WTC11 (cell line): ENCODE results near the gene SLC27A5. TPM values are rescaled to one million over a fixed set of nuclear protein-coding genes. Genes with fewer than 3 reads are reported as not detected.

Source experiments
- ATAC-seq: fragments of 200-7000 bp; cut with Tn5 transposase; 2 replicates; pipeline ENCODE4 v1.10.0; 2021; ENCODE audit warnings: mild to moderate bottlenecking, moderate library complexity
- CTCF ChIA-PET: fragments of 300-600 bp; sonication (Branson Sonifier 250); formaldehyde crosslinking; loops from one replicate; lab custom pipeline; 2021; ENCODE audit warnings: antibody characterized with exemption; lab: Charles Lee
- POLR2A ChIA-PET: fragments of 350-600 bp; sonication (Branson Sonifier 250); formaldehyde crosslinking; loops from one replicate; lab custom pipeline; 2021; ENCODE audit warnings: antibody characterized with exemption; lab: Charles Lee
- DNase-seq: peaks from one replicate; pipeline ENCODE4 v3.0.0; 2021; ENCODE audit warnings: low spot score
- H3K27ac Mint-ChIP-seq: 2 replicates; pipeline ENCODE4 v1.8.0; 2021; ENCODE audit warnings: mixed read lengths
- H3K27me3 Mint-ChIP-seq: 2 replicates; pipeline ENCODE4 v1.8.0; 2021; ENCODE audit warnings: low read depth, mild to moderate bottlenecking, moderate library complexity, mixed read lengths
- H3K36me3 Mint-ChIP-seq: 2 replicates; pipeline ENCODE4 v1.8.0; 2021; ENCODE audit warnings: mixed read lengths
- H3K4me1 Mint-ChIP-seq: 2 replicates; pipeline ENCODE4 v1.8.0; 2022; ENCODE audit warnings: mixed read lengths
- H3K4me3 Mint-ChIP-seq: 2 replicates; pipeline ENCODE4 v1.8.0; 2021; ENCODE audit warnings: mild to moderate bottlenecking, moderate library complexity, mixed read lengths
- H3K9me3 Mint-ChIP-seq: 2 replicates; pipeline ENCODE4 v1.8.0; 2021; ENCODE audit warnings: mixed read lengths
- ARID4B ChIP-seq: sonication (generic); formaldehyde crosslinking; IDR thresholded peaks from 2 replicates; pipeline ENCODE4 v1.8.0; 2023; ENCODE audit warnings: missing genetic modification reagents, mild to moderate bottlenecking, borderline replicate concordance
- ATF1 ChIP-seq: sonication (generic); formaldehyde crosslinking; IDR thresholded peaks from 2 replicates; pipeline ENCODE4 v1.8.1; 2023; ENCODE audit warnings: mild to moderate bottlenecking, moderate library complexity, missing genetic modification reagents
- ATF2 ChIP-seq: sonication (generic); formaldehyde crosslinking; IDR thresholded peaks from 2 replicates; pipeline ENCODE4 v1.8.1; 2022; ENCODE audit warnings: low read depth, missing genetic modification reagents, borderline replicate concordance
- ATF3 ChIP-seq: sonication (generic); formaldehyde crosslinking; conservative IDR thresholded peaks from 2 replicates; pipeline ENCODE4 v1.8.1; 2022; ENCODE audit warnings: mild to moderate bottlenecking, missing genetic modification reagents
- CREM ChIP-seq: sonication (generic); formaldehyde crosslinking; IDR thresholded peaks from 2 replicates; pipeline ENCODE4 v1.8.1; 2022; ENCODE audit warnings: mild to moderate bottlenecking, missing genetic modification reagents, moderate library complexity
- E2F1 ChIP-seq: sonication (generic); formaldehyde crosslinking; IDR thresholded peaks from 2 replicates; pipeline ENCODE4 v1.8.0; 2022; ENCODE audit warnings: mild to moderate bottlenecking, missing genetic modification reagents
- FOXK1 ChIP-seq: sonication (generic); formaldehyde crosslinking; IDR thresholded peaks from 2 replicates; pipeline ENCODE4 v1.8.0; 2022; ENCODE audit warnings: mild to moderate bottlenecking, moderate library complexity, missing genetic modification reagents
- FOXP4 ChIP-seq: sonication (generic); formaldehyde crosslinking; IDR thresholded peaks from 2 replicates; pipeline ENCODE4 v1.8.0; 2022; ENCODE audit warnings: mild to moderate bottlenecking, missing genetic modification reagents
- GTF2I ChIP-seq: fragments of 250-450 bp; sonication (Bioruptor Pico); conservative IDR thresholded peaks from 2 replicates; pipeline ENCODE4 v1.4.0; 2021; ENCODE audit warnings: mild to moderate bottlenecking
- HMGA2 ChIP-seq: fragments of 250-450 bp; sonication (Bioruptor Pico); IDR thresholded peaks from 2 replicates; pipeline ENCODE4 v1.4.0; 2021; ENCODE audit warnings: mild to moderate bottlenecking, moderate library complexity
- IRF2 ChIP-seq: sonication (generic); formaldehyde crosslinking; IDR thresholded peaks from 2 replicates; pipeline ENCODE4 v1.8.0; 2022; ENCODE audit warnings: low read depth, missing genetic modification reagents, borderline replicate concordance
- MXD4 ChIP-seq: fragments of 250-450 bp; sonication (Bioruptor Pico); IDR thresholded peaks from 2 replicates; pipeline ENCODE4 v1.8.0; 2021; ENCODE audit warnings: mild to moderate bottlenecking, moderate library complexity, borderline replicate concordance
- MYBL2 ChIP-seq: sonication (generic); formaldehyde crosslinking; IDR thresholded peaks from 2 replicates; pipeline ENCODE4 v1.8.1; 2023; ENCODE audit warnings: mild to moderate bottlenecking, moderate library complexity, missing genetic modification reagents
- NFE2L1 ChIP-seq: sonication (generic); formaldehyde crosslinking; IDR thresholded peaks from 2 replicates; pipeline ENCODE4 v1.8.1; 2023; ENCODE audit warnings: missing genetic modification reagents
- NR1H2 ChIP-seq: sonication (generic); formaldehyde crosslinking; IDR thresholded peaks from 2 replicates; pipeline ENCODE4 v1.9.0; 2021; ENCODE audit warnings: mild to moderate bottlenecking, moderate library complexity, missing genetic modification reagents
- NR2C2 ChIP-seq: sonication (generic); formaldehyde crosslinking; IDR thresholded peaks from 2 replicates; pipeline ENCODE4 v1.8.0; 2022; ENCODE audit warnings: mild to moderate bottlenecking, missing genetic modification reagents
- RELA ChIP-seq: sonication (generic); formaldehyde crosslinking; IDR thresholded peaks from 2 replicates; pipeline ENCODE4 v1.8.1; 2022; ENCODE audit warnings: missing genetic modification reagents, mild to moderate bottlenecking, borderline replicate concordance
- RORB ChIP-seq: fragments of 250-450 bp; sonication (Bioruptor Pico); IDR thresholded peaks from 2 replicates; pipeline ENCODE4 v1.9.0; 2021; ENCODE audit warnings: mild to moderate bottlenecking
- SOX15 ChIP-seq: fragments of 250-450 bp; sonication (Bioruptor Pico); IDR thresholded peaks from 2 replicates; pipeline ENCODE4 v1.9.0; 2021; ENCODE audit warnings: mild to moderate bottlenecking
- ZBTB43 ChIP-seq: sonication (generic); formaldehyde crosslinking; IDR thresholded peaks from 2 replicates; pipeline ENCODE4 v1.8.1; 2023; ENCODE audit warnings: mild to moderate bottlenecking, missing genetic modification reagents
- ZNF138 ChIP-seq: sonication (generic); formaldehyde crosslinking; conservative IDR thresholded peaks from 2 replicates; pipeline ENCODE4 v1.8.1; 2022; ENCODE audit warnings: mild to moderate bottlenecking, moderate library complexity, missing genetic modification reagents
- ZNF232 ChIP-seq: sonication (generic); formaldehyde crosslinking; IDR thresholded peaks from 2 replicates; pipeline ENCODE4 v1.8.0; 2022; ENCODE audit warnings: mild to moderate bottlenecking, missing genetic modification reagents
- ZNF263 ChIP-seq: sonication (generic); formaldehyde crosslinking; IDR thresholded peaks from 2 replicates; pipeline ENCODE4 v1.8.1; 2022; ENCODE audit warnings: low read depth, mild to moderate bottlenecking, moderate library complexity, missing genetic modification reagents
- ZNF671 ChIP-seq: fragments of 250-450 bp; sonication (Bioruptor Pico); IDR thresholded peaks from 2 replicates; pipeline ENCODE4 v1.8.0; 2021; ENCODE audit warnings: mild to moderate bottlenecking
- total RNA-seq: library from RNA; stranded (reverse); gene quantifications from 3 replicates; pipeline ENCODE4 v1.2.3, GENCODE V29; 2021

SLC27A5 gene
- total RNA-seq, 1 experiment from 2014 or later: 21.9 TPM

- DNase-seq: no peak
- Mint-ChIP-seq H3K27ac (peak overlapping the region; percentile 98; the same call in 1 of the 2 replicates), H3K4me1 (peaks cover 17% of the 10 kb centered on the region), H3K4me3 (peak overlapping the region; percentile 81), H3K9me3 (no peaks in the 10 kb centered on the region; the same call in 1 of the 2 replicates), H3K27me3 (peaks cover 6% of the 10 kb centered on the region; the same call in 1 of the 2 replicates), H3K36me3 (no peaks in the 10 kb centered on the region)
- ChIA-PET CTCF (interaction anchor here (2.4 to 4.2 kb wide), 2 partner anchors 15 to 21 kb away, joined by 16 to 30 read pairs; partner anchors contain the start of gene ZBTB45), POLR2A (interaction anchor here (1.7 kb wide), 1 partner anchor 15 kb away, joined by 6 read pairs; no protein-coding TSS in a partner anchor)
- no peak for ATAC-seq
- TF ChIP-seq RORB (CRISPR knock-in tag): no peak
- no peak for TF ChIP-seq ATF1
- no peak for TF ChIP-seq HMGA2 (CRISPR knock-in tag)
- TF ChIP-seq MXD4 (CRISPR knock-in tag): no peak
- TF ChIP-seq NR1H2 (CRISPR knock-in tag): no peak
- no peak for TF ChIP-seq ATF3
- TF ChIP-seq ZBTB43 (CRISPR knock-in tag): no peak
Measured at GRCh38 chr19:58498316-58499020, 13.3 kb downstream of the SLC27A5 start.

- Mint-ChIP-seq H3K27ac (no peak overlapping the region), H3K4me1 (peaks cover 17% of the 10 kb centered on the region), H3K27me3 (peaks cover 4% of the 10 kb centered on the region; the same call in 1 of the 2 replicates), H3K36me3 (no peaks in the 10 kb centered on the region), H3K4me3 (peak overlapping the region; percentile 81), H3K9me3 (no peaks in the 10 kb centered on the region; the same call in 1 of the 2 replicates)
- CTCF ChIA-PET: no interaction called here
- ATAC-seq (no peak), DNase-seq (no peak)
- TF ChIP-seq IRF2 (CRISPR knock-in tag) (no peak), FOXP4 (no peak), NR2C2 (CRISPR knock-in tag) (no peak), CREM (no peak), GTF2I (no peak), ARID4B (CRISPR knock-in tag) (no peak), ATF2 (CRISPR knock-in tag) (no peak), ZNF263 (CRISPR knock-in tag) (no peak), FOXK1 (no peak), SOX15 (CRISPR knock-in tag) (no peak), NFE2L1 (no peak), E2F1 (CRISPR knock-in tag) (no peak), ZNF232 (CRISPR knock-in tag) (no peak), MYBL2 (CRISPR knock-in tag) (no peak), ZNF138 (CRISPR knock-in tag) (no peak), ZNF671 (CRISPR knock-in tag) (no peak), RELA (CRISPR knock-in tag) (no peak)
- POLR2A ChIA-PET: no interaction called here
Measured at GRCh38 chr19:58497634-58498170, 14.1 kb downstream of the SLC27A5 start.
